Measurements from ENCODE around the gene PLB1. TPM values are rescaled to one million over a fixed set of nuclear protein-coding genes. Genes with fewer than 3 reads are reported as not detected.

Gene PLB1
- polyA plus RNA-seq, 3 donors = 20.2 to 35.8 (median 23.9) TPM

DNA sequence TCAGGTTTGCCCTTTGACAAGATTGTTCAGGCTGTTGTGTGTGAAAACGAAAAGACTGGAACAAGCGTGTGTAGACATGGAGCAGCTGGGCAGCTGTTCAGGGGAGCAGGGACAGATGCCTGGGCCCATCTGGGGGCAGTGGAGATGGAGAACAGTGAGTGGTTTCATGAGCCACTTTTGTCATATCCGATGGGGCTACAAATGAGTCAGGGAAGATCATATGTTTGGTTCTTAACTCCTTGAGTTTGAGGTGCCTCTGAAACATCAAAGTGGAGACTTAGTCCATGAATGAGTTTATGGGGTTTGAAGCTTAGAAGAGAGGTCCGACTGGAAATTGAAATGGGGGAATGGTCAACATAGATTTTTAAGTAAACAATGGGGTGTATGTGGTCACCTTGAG lies 9.3 kb upstream of the PLB1 start:
- Mint-ChIP-seq H3K9me3 (peaks cover 0 to 1% (median 0%) of the 10 kb centered on the region in 7 donors), H3K4me3 (no peak overlapping the region), H3K27ac (no peak overlapping the region), H3K27me3 (ENCODE audit: low read depth in 3 of 3) (peaks cover 0 to 2% (median 1%) of the 10 kb centered on the region in 3 donors), H3K4me1 (peaks cover 9% of the 10 kb centered on the region), H3K36me3 (no peaks in the 10 kb centered on the region)
- no peak for DNase-seq
- TF ChIP-seq, protein P1, sequence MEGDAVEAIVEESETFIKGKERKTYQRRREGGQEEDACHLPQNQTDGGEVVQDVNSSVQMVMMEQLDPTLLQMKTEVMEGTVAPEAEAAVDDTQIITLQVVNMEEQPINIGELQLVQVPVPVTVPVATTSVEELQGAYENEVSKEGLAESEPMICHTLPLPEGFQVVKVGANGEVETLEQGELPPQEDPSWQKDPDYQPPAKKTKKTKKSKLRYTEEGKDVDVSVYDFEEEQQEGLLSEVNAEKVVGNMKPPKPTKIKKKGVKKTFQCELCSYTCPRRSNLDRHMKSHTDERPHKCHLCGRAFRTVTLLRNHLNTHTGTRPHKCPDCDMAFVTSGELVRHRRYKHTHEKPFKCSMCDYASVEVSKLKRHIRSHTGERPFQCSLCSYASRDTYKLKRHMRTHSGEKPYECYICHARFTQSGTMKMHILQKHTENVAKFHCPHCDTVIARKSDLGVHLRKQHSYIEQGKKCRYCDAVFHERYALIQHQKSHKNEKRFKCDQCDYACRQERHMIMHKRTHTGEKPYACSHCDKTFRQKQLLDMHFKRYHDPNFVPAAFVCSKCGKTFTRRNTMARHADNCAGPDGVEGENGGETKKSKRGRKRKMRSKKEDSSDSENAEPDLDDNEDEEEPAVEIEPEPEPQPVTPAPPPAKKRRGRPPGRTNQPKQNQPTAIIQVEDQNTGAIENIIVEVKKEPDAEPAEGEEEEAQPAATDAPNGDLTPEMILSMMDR (IDR thresholded peaks at IDR 0.05) = no peak
- Histone ChIP-seq H3K79me2 (ENCODE audit: insufficient read depth, low read length) (no peaks in the 10 kb centered on the region), H3K4me2 (replicated peaks; ENCODE audit: extremely low read depth, low read length, poor library complexity, severe bottlenecking) (no peak overlapping the region), H3K27me3 (ENCODE audit: control insufficient read depth in 2 of 2, insufficient read depth in 2 of 2, low read length in 2 of 2) (no peaks in the 10 kb centered on the region), H3K9ac (ENCODE audit: insufficient read depth, low read length, poor library complexity, severe bottlenecking) (no peak overlapping the region), H3K4me1 (ENCODE audit: control insufficient read depth in 1 of 2, insufficient read depth in 2 of 2, low read length in 2 of 2) (peaks cover 0 to 7% of the 10 kb centered on the region in 2 donors), H3K9me3 (replicated peaks in 1 of 2; ENCODE audit: control insufficient read depth in 1 of 2, insufficient read depth in 1 of 2, low read length in 2 of 2) (no peaks in the 10 kb centered on the region), H3K27ac (ENCODE audit: low read depth in 1 of 2, low read length in 2 of 2) (no peak overlapping the region), H4K20me1 (ENCODE audit: insufficient read depth, low read length) (no peaks in the 10 kb centered on the region), H2AFZ (ENCODE audit: insufficient read depth, low read depth, low read length, poor library complexity, severe bottlenecking) (no peak overlapping the region), H3K36me3 (replicated peaks in 1 of 2; ENCODE audit: control insufficient read depth in 1 of 2, insufficient read depth in 2 of 2, low read length in 2 of 2) (no peaks in the 10 kb centered on the region), H3K4me3 (replicated peaks in 1 of 3; ENCODE audit: low read depth in 2 of 3, low read length in 3 of 3) (no peak overlapping the region)
- 100% methylated on average over 2 of the region's 4 CpGs for WGBS (ENCODE audit: insufficient coverage)
- intact Hi-C loops (cut with micrococcal nuclease) = no loop called here

DNA sequence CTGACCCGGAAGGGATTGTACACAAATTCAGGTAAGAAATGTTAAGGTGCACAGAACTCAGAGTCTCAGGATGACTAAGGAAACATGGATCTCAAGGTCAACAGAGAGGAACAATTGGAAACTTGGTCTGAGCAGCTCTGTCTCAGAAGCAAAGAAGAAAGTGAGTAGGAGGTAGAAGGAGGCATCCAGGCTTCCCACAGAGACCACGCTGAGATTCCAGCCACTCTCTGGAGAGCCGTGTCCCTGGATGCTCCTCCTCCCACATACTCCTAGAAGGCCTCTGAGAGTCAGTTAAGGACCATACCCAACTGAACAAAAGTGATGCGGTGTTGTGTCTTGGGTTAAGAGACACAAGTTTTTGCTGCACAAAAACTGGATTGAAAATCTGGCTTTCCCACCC lies 8.6 kb upstream of the PLB1 start:
- H3K4me1 ChIP-seq (ENCODE audit: control insufficient read depth in 1 of 2, insufficient read depth in 2 of 2, low read length in 2 of 2) = peaks cover 0 to 7% of the 10 kb centered on the region in 2 donors
- no peaks in the 10 kb centered on the region for H3K79me2 ChIP-seq (ENCODE audit: insufficient read depth, low read length)
- TF ChIP-seq, protein P1 (IDR thresholded peaks at IDR 0.05) = no peak
- intact Hi-C loops (cut with micrococcal nuclease) = no loop called here
- H3K36me3 ChIP-seq (replicated peaks in 1 of 2; ENCODE audit: control insufficient read depth in 1 of 2, insufficient read depth in 2 of 2, low read length in 2 of 2) = no peaks in the 10 kb centered on the region
- WGBS (ENCODE audit: insufficient coverage) = 100% methylated on average over 1 of the region's 4 CpGs
- no peak overlapping the region for H3K4me2 ChIP-seq (replicated peaks; ENCODE audit: extremely low read depth, low read length, poor library complexity, severe bottlenecking)
- Mint-ChIP-seq H3K4me3 (no peak overlapping the region), H3K27ac (no peak overlapping the region), H3K36me3 (no peaks in the 10 kb centered on the region), H3K9me3 (no peaks in the 10 kb centered on the region), H3K4me1 (peaks cover 6% of the 10 kb centered on the region), H3K27me3 (ENCODE audit: low read depth in 3 of 3) (peaks cover 0 to 2% (median 1%) of the 10 kb centered on the region in 3 donors)
- H3K9ac ChIP-seq (ENCODE audit: insufficient read depth, low read length, poor library complexity, severe bottlenecking) = no peak overlapping the region
- no peak overlapping the region for H3K4me3 ChIP-seq (replicated peaks in 1 of 3; ENCODE audit: low read depth in 2 of 3, low read length in 3 of 3)
- H2AFZ ChIP-seq (ENCODE audit: insufficient read depth, low read depth, low read length, poor library complexity, severe bottlenecking) = no peak overlapping the region
- H4K20me1 ChIP-seq (ENCODE audit: insufficient read depth, low read length) = no peaks in the 10 kb centered on the region
- no peaks in the 10 kb centered on the region for H3K9me3 ChIP-seq (replicated peaks in 1 of 2; ENCODE audit: control insufficient read depth in 1 of 2, insufficient read depth in 1 of 2, low read length in 2 of 2)
- H3K27ac ChIP-seq (ENCODE audit: low read depth in 1 of 2, low read length in 2 of 2) = no peak overlapping the region
- H3K27me3 ChIP-seq (ENCODE audit: control insufficient read depth in 2 of 2, insufficient read depth in 2 of 2, low read length in 2 of 2) = no peaks in the 10 kb centered on the region
- no peak for DNase-seq
